ENCODE results near the gene FAM43B. TPM values are rescaled to one million over a fixed set of nuclear protein-coding genes. Genes with fewer than 3 reads are reported as not detected.

The FAM43B gene
- total RNA-seq, 1 donor from 2014 or later: 0.75 TPM

DNA sequence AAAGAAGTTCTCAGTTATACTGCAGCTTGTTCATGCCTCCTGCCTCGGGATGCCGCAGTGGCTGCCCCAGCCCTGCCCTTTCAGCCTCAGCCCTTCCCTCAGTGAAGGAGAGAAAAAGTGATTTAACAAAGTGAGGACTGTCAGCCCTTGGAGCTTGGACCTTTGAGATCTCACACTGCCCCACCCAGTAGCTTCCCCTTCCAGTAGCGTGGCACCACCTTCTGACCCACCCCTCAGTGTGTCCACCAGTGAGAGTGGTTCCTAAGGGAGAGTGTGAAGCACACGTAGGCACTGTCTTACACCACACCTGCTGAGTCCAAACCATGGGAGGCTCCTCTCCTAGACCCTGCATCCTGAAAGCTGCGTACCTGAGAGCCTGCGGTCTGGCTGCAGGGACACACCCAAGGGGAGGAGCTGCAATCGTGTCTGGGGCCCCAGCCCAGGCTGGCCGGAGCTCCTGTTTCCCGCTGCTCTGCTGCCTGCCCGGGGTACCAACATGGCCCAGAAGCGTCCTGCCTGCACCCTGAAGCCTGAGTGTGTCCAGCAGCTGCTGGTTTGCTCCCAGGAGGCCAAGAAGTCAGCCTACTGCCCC is 36.4 kb downstream of the FAM43B start, which contains the start of gene CDA:
TSS of gene CDA (plus strand) at position 464 of the 592 bp plus-strand sequence. CDS start at position 497, 33 bp downstream.
- TF ChIP-seq, protein P1, sequence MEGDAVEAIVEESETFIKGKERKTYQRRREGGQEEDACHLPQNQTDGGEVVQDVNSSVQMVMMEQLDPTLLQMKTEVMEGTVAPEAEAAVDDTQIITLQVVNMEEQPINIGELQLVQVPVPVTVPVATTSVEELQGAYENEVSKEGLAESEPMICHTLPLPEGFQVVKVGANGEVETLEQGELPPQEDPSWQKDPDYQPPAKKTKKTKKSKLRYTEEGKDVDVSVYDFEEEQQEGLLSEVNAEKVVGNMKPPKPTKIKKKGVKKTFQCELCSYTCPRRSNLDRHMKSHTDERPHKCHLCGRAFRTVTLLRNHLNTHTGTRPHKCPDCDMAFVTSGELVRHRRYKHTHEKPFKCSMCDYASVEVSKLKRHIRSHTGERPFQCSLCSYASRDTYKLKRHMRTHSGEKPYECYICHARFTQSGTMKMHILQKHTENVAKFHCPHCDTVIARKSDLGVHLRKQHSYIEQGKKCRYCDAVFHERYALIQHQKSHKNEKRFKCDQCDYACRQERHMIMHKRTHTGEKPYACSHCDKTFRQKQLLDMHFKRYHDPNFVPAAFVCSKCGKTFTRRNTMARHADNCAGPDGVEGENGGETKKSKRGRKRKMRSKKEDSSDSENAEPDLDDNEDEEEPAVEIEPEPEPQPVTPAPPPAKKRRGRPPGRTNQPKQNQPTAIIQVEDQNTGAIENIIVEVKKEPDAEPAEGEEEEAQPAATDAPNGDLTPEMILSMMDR (IDR thresholded peaks at IDR 0.05): no peak
- no peak for DNase-seq (ENCODE audit: low spot score in 2 of 2)
- intact Hi-C loops (cut with DNase I): no loop called here
- Histone ChIP-seq H3K27me3 (no peaks in the 10 kb centered on the region), H3K4me1 (no peaks in the 10 kb centered on the region), H3K4me3 (peak within 1 kb of the TSS in 1 of 2 donors; percentile 19), H3K36me3 (no peaks in the 10 kb centered on the region), H3K27ac (peak within 1 kb of the TSS; percentile 31 to 37), H3K9me3 (no peaks in the 10 kb centered on the region)

DNA sequence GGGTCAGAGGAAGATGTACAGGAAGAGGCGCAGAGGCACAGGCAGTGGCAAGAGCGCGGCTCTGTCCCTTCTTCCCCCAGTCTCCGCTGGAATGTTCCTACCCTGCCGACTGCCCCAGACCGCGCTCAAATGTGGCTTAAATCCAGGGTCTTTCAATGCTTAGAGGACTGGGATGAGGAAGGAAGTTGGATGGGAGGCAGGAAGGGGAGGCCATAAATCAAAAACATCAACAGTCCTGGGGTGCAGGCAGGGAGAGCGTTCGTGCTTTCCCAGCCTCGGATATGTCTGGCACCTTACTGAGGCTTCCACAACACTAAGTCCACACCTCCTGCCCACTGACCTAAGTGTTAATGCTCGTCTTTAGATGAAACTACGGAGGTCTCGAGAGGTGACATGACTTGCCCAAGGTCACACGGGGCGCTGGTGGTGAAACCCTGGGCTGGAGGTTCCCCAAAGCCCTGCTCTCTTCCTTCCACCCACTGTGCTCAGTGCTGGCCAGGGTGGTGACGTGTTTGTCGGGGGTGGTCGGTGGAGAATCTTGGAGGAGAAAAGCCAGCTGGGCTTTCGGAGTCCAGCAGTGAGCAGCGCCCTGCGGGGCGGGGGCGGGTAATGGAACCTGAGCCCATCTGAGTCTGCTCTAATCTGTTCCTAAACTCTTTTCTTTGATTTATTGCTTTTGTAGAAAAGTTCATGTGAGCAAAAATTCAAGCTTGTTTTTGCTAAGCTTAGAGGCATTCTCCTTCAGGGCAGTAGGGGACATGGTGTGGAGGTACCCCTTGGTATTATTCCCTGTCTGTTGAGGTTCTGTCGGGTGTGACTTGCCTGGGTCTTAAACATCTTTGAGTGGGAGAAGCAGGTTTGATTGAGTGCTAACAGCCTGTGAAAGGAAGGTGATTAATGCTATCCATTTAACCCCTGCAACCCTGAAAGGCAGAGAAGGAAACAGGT is 37.2 kb downstream of the FAM43B start:
- TF ChIP-seq, protein P1 (IDR thresholded peaks at IDR 0.05): no peak
- H3K27ac ChIP-seq: peak overlapping the region; percentile 31 to 37

DNA sequence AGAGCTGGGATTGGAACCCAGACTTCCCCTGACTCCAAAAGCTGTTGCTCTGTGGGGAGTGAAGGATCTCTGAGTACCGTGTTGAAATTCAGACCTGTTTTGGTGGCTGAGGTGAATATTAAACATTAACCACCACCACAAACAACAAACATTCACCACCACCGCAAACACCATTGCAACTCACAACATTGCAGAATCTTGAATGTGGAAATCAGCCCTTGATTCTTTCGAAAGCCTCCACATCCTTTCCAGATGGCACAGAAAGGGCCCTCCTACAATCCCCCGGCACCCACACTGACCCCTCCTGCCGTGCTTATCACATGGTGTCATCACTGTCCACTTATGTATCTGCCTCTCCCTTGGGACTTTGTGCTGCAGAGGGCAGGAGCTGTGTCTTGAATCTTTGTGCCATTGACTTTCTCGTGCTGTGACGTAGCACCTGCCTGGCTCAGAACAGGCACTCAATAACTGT is 38.0 kb downstream of the FAM43B start:
- Histone ChIP-seq H3K4me1 (no peaks in the 10 kb centered on the region), H3K27ac (no peak overlapping the region), H3K9me3 (no peaks in the 10 kb centered on the region), H3K4me3 (no peak overlapping the region), H3K36me3 (no peaks in the 10 kb centered on the region), H3K27me3 (no peaks in the 10 kb centered on the region)
- intact Hi-C loops (cut with DNase I): no loop called here
- TF ChIP-seq, protein P1 (IDR thresholded peaks at IDR 0.05): no peak
- DNase-seq (ENCODE audit: low spot score in 2 of 2): no peak

More for the DNA sequence above, 37.2 kb downstream of the FAM43B start:
- DNase-seq (ENCODE audit: low spot score in 2 of 2): no peak
- peak overlapping the region in 1 of 2 donors; percentile 19 for H3K4me3 ChIP-seq
- intact Hi-C loops (cut with DNase I): no loop called here
- H3K27me3 ChIP-seq: no peaks in the 10 kb centered on the region
- no peaks in the 10 kb centered on the region for H3K36me3 ChIP-seq
- no peaks in the 10 kb centered on the region for H3K4me1 ChIP-seq
- no peaks in the 10 kb centered on the region for H3K9me3 ChIP-seq

DNA sequence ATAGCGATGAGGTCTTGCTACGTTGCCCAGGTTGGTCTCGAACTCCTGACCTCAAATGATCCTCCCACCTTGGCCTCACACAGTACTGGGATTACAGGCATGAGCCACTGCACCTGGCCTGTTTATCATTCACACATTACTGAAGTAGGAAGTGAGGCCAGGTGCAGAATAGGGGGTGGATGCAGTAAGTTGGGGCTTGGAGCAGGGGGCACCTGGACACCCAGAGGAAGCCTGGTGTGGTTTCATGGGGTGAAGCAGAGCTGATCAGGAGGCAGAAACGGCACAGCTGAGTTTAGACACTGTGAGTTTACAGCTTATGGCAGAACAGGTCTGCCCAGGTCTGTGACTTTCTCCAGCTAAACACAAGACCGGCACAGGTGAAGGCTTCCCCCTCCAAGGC is 41.4 kb downstream of the FAM43B start:
- TF ChIP-seq, protein P1 (IDR thresholded peaks at IDR 0.05): no peak
- intact Hi-C loops (cut with DNase I): no loop called here
- Histone ChIP-seq H3K27ac (no peak overlapping the region), H3K4me1 (no peaks in the 10 kb centered on the region), H3K9me3 (no peaks in the 10 kb centered on the region), H3K4me3 (no peak overlapping the region), H3K27me3 (no peaks in the 10 kb centered on the region), H3K36me3 (no peaks in the 10 kb centered on the region)
- no peak for DNase-seq (ENCODE audit: low spot score in 2 of 2)

DNA sequence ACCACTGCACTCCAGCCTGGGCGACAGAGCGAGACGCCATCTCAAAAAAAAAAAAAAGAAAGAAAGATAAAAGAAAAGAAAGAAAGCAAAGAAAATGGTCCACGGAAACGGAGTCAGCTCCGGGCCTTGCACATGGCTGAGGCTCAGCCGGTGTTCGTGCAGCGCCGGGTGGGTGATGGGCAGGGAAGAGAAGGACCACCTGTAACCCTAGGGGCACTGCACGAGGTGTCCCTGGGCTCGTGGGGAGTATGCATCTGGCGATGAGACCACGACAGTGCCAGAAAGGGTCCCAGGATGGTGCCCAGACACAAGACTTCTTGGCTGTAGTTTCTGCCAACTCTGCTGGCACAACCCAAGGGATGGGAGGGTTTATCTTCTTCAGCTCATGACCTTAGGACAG is 42.4 kb downstream of the FAM43B start:
- TF ChIP-seq, protein P1 (IDR thresholded peaks at IDR 0.05): no peak
- H3K4me3 ChIP-seq: no peak overlapping the region
- no peaks in the 10 kb centered on the region for H3K4me1 ChIP-seq
- H3K27me3 ChIP-seq: no peaks in the 10 kb centered on the region
- intact Hi-C loops (cut with DNase I): no loop called here
- DNase-seq (ENCODE audit: low spot score in 2 of 2): no peak
- no peak overlapping the region for H3K27ac ChIP-seq
- H3K36me3 ChIP-seq: no peaks in the 10 kb centered on the region
- no peaks in the 10 kb centered on the region for H3K9me3 ChIP-seq
